GM12878 (cell line): Measurements from ENCODE around the gene AP3B2. TPM values are rescaled to one million over a fixed set of nuclear protein-coding genes. Genes with fewer than 3 reads are reported as not detected.

ENCODE experiments used
- ATAC-seq: fragments of 200-7000 bp; cut with Tn5 transposase; 3 replicates; pipeline ENCODE4 v1.9.1; 2020; ENCODE audit warnings: mild to moderate bottlenecking, moderate library complexity
- BruUV-seq: library from RNA; stranded (reverse); fragments of 400-500 nt; replicated peaks from 2 replicates; lab custom pipeline; 2021; lab: Mats Ljungman, UMichigan
- CTCF ChIA-PET: fragments of 300-600 bp; sonication (Branson Sonifier 250); formaldehyde crosslinking; extraction: SDS; loops from one replicate; lab custom pipeline; 2021; ENCODE audit warnings: inconsistent platforms; lab: Yijun Ruan, JAX
- POLR2A ChIA-PET: fragments of 350-600 bp; formaldehyde crosslinking; extraction: SDS; loops from one replicate; lab custom pipeline; 2021; ENCODE audit warnings: inconsistent platforms; lab: Charles Lee
- RAD21 ChIA-PET: fragments of 300-600 bp; sonication (Branson Sonifier 250); formaldehyde crosslinking; loops from one replicate; lab custom pipeline; 2023; ENCODE audit warnings: antibody characterized with exemption; ENCODE audit not compliant: unreplicated experiment; lab: Charles Lee
- SMC1A ChIA-PET: fragments of 300-600 bp; sonication (Branson Sonifier 250); formaldehyde crosslinking; loops from one replicate; lab custom pipeline; 2023; ENCODE audit not compliant: unreplicated experiment, uncharacterized antibody; lab: Charles Lee
- DNase-seq: peaks from one replicate; pipeline ENCODE4 v3.0.0-alpha.2; 2011; ENCODE audit warnings: low read depth, low spot score
- FAIRE-seq: peaks from 3 replicates; lab custom pipeline; 2011; peaks lifted over from hg19 to GRCh38; lab: Jason Lieb, UNC
- H2AFZ ChIP-seq: 2 replicates; pipeline ENCODE4 v1.6.0; 2011; ENCODE audit warnings: low read depth, low read length, control low read depth; ENCODE audit not compliant: control insufficient read depth
- H3K27ac ChIP-seq: 2 replicates; pipeline ENCODE4 v1.5.1; 2011; ENCODE audit warnings: control low read depth; ENCODE audit not compliant: control insufficient read depth, insufficient read depth
- H3K27me3 ChIP-seq, 2 experiments: replicated peaks in 1 of 2; 2 replicates each; pipeline versions ENCODE4 v1.6.0 to v1.6.1; 2011; ENCODE audit warnings: low read length in 1 of 2; ENCODE audit not compliant: control insufficient read depth in 2 of 2, insufficient read depth in 2 of 2
- H3K36me3 ChIP-seq, 2 experiments: 2 replicates each; pipeline ENCODE4 v1.5.1; 2011; ENCODE audit warnings: low read length in 1 of 2; ENCODE audit not compliant: control insufficient read depth in 2 of 2, insufficient read depth in 2 of 2
- H3K4me1 ChIP-seq: 2 replicates; pipeline ENCODE4 v1.6.1; 2011; ENCODE audit warnings: mild to moderate bottlenecking, low read length, moderate library complexity, mixed read lengths; ENCODE audit not compliant: control insufficient read depth, insufficient read depth
- H3K4me2 ChIP-seq: 2 replicates; pipeline ENCODE4 v1.6.0; 2011; ENCODE audit warnings: control low read depth; ENCODE audit not compliant: control insufficient read depth, insufficient read depth
- H3K4me3 ChIP-seq: fragments of 200-600 bp; sonication (generic); 2 replicates; pipeline ENCODE4 v1.5.1; 2016
- H3K79me2 ChIP-seq: 2 replicates; pipeline ENCODE4 v1.6.0; 2011; ENCODE audit warnings: low read length; ENCODE audit not compliant: control insufficient read depth, insufficient read depth
- H3K9ac ChIP-seq: 2 replicates; pipeline ENCODE4 v1.8.0; 2011; ENCODE audit warnings: low read length, control low read depth, mixed read lengths; ENCODE audit not compliant: control insufficient read depth, insufficient read depth
- H3K9me3 ChIP-seq: replicated peaks from 3 replicates; pipeline ENCODE4 v1.5.1; 2011; ENCODE audit warnings: mild to moderate bottlenecking, low read length; ENCODE audit not compliant: control insufficient read depth, insufficient read depth
- H4K20me1 ChIP-seq: 2 replicates; pipeline ENCODE4 v1.6.0; 2011; ENCODE audit not compliant: control insufficient read depth, insufficient read depth
- ATF3 ChIP-seq: IDR thresholded peaks from 2 replicates; pipeline ENCODE4 v1.6.1; 2011; ENCODE audit warnings: low read depth, mild to moderate bottlenecking, low read length, moderate library complexity, borderline replicate concordance; ENCODE audit errors: extremely low read depth
- FOXM1 ChIP-seq: IDR thresholded peaks from 2 replicates; pipeline ENCODE4 v1.6.1; 2012; ENCODE audit warnings: low read depth, mild to moderate bottlenecking, inconsistent platforms, low read length, moderate library complexity
- HDAC6 ChIP-seq: fragments of 200-600 bp; sonication (generic); IDR thresholded peaks from one replicate; pipeline ENCODE4 v1.8.0; 2017; ENCODE audit warnings: antibody characterized with exemption; ENCODE audit not compliant: unreplicated experiment
- LARP7 ChIP-seq: fragments of 450-650 bp; IDR thresholded peaks from 2 replicates; pipeline ENCODE4 v1.6.1; 2017; ENCODE audit warnings: mild to moderate bottlenecking
- NBN ChIP-seq: fragments of 450-650 bp; IDR thresholded peaks from 2 replicates; pipeline ENCODE4 v1.6.1; 2016
- PAX8 ChIP-seq: fragments of 450-650 bp; IDR thresholded peaks from 2 replicates; pipeline ENCODE4 v1.6.1; 2017; ENCODE audit warnings: mild to moderate bottlenecking, moderate library complexity
- SRF ChIP-seq, 2 experiments: IDR thresholded peaks; 2 replicates each; pipeline ENCODE4 v1.6.1; 2011; ENCODE audit warnings: low read depth in 2 of 2, low read length in 2 of 2, mild to moderate bottlenecking in 1 of 2, moderate library complexity in 1 of 2
- TCF12 ChIP-seq: IDR thresholded peaks from 2 replicates; pipeline ENCODE4 v1.6.1; 2011; ENCODE audit warnings: low read depth, mild to moderate bottlenecking, low read length
- ZBTB33 ChIP-seq: fragments of 450-650 bp; IDR thresholded peaks from 2 replicates; pipeline ENCODE4 v1.6.1; 2017; ENCODE audit warnings: mild to moderate bottlenecking
- WGBS: methylation state at CpG from one replicate; pipeline ENCODE4 v1.1.6; 2016; ENCODE audit warnings: low lambda C conversion rate; ENCODE audit not compliant: insufficient replicate concordance, insufficient coverage; ENCODE audit errors: missing lambda C conversion rate; 5-methylcytosine and 5-hydroxymethylcytosine counted together
- in situ Hi-C: fragments of 300-500 bp; cut with MboI; formaldehyde crosslinking; loops from 9 replicates; pipeline ENCODE4 v1.14.3; 2018; ENCODE audit warnings: mixed read lengths
- intact Hi-C: fragments of 100-400 bp; cut with micrococcal nuclease; formaldehyde crosslinking; loops from one replicate; pipeline ENCODE4 v1.14.2; 2022; ENCODE audit not compliant: unreplicated experiment
- polyA plus RNA-seq, 11 experiments: library from polyadenylated mRNA; depleted of rRNA in 4 of 11; unstranded in 6 of 11; stranded (reverse) in 5 of 11; fragments of >200 nt; fragmentation: Nextera tagmentation in 4 of 11; fragmentation: Illumina TruSeq in 1 of 11; extraction: Ambion mirVana in 4 of 11; extraction: Trizol in 1 of 11; gene quantifications; 1 replicate in 1 of 11; 2 replicates in 10 of 11; pipeline versions ENCODE4 v1.2.1 to v1.2.3, GENCODE V29; 2011 to 2016; ENCODE audit warnings: inconsistent platforms in 2 of 11, missing spikeins in 2 of 11, low read depth in 1 of 11
- total RNA-seq, 4 experiments: library from RNA; depleted of rRNA in 3 of 4; stranded (reverse); fragments of >200 nt in 3 of 4; fragmentation: Illumina TruSeq in 1 of 4; extraction: Trizol in 1 of 4; gene quantifications; 2 replicates each; pipeline versions ENCODE4 v1.2.1 to v1.2.3, GENCODE V29; 2013 to 2021

AP3B2 gene
- total and polyA plus RNA-seq, 10 of the 15 experiments (the other 5 are each of a cell fraction or from before 2014, with no cell fraction given), result not detected

- no peak for DNase-seq
- no peak overlapping the region for H3K4me3 ChIP-seq
- CTCF ChIA-PET, result no interaction called here
- intact Hi-C loops (no loop called here), in situ Hi-C loops (no loop called here)
- H2AFZ ChIP-seq, result no peak overlapping the region
- no peaks in the 10 kb centered on the region for H3K79me2 ChIP-seq
- no peaks in the 10 kb centered on the region for H4K20me1 ChIP-seq
- H3K27ac ChIP-seq, result no peak overlapping the region
- BruUV-seq, result no TSS peak
- TF ChIP-seq PAX8, result no peak
- no peak for TF ChIP-seq TCF12
- TF ChIP-seq HDAC6, result no peak
- TF ChIP-seq NBN, result no peak
- TF ChIP-seq SRF (IDR thresholded peaks at IDR 0.05; ENCODE audit: low read depth in 2 of 2, low read length in 2 of 2), result no peak
- TF ChIP-seq LARP7, result no peak
- no peak for TF ChIP-seq FOXM1
- TF ChIP-seq ATF3, result no peak
- no peak for TF ChIP-seq ZBTB33
- POLR2A ChIA-PET, result no interaction called here
- no peak for FAIRE-seq
- no peaks in the 10 kb centered on the region; the same call in 2 of the 3 replicates for H3K9me3 ChIP-seq
- H3K27me3 ChIP-seq, result no peaks in the 10 kb centered on the region; a peak in 1 of 4 replicates
- RAD21 ChIA-PET, result no interaction called here
- no peaks in the 10 kb centered on the region for H3K4me1 ChIP-seq
- SMC1A ChIA-PET, result no interaction called here
- H3K4me2 ChIP-seq, result no peak overlapping the region
- no peaks in the 10 kb centered on the region for H3K36me3 ChIP-seq
- no peak overlapping the region for H3K9ac ChIP-seq
- ATAC-seq, result no peak
- WGBS, result 44% methylated on average over 7 of the region's 7 CpGs
Observed at GRCh38 chr15:82677720-82678323, 31.9 kb downstream of the AP3B2 start.
